GM19025 (cell line): ENCODE measurements around the gene CDC45.

ENCODE experiments used
- ATAC-seq: cut with Tn5 transposase; IDR thresholded peaks from one replicate; pipeline ENCODE4 v1.9.1; 2021; ENCODE audit warnings: mild to moderate bottlenecking, low read depth, moderate library complexity; ENCODE audit not compliant: unreplicated experiment

Gene CDC45

GRCh38 chr22:19549428-19549827 lies 69.7 kb downstream of the CDC45 start:
- no peak for ATAC-seq

GRCh38 chr22:19550382-19550781 lies 70.7 kb downstream of the CDC45 start:
- ATAC-seq = no peak

- no peak for ATAC-seq
These were observed 73.5 kb downstream of the CDC45 start for GRCh38 chr22:19553201-19553600.

- ATAC-seq = no peak
These were observed 75.2 kb downstream of the CDC45 start for GRCh38 chr22:19554834-19555404.

GRCh38 chr22:19555651-19556050 lies 75.9 kb downstream of the CDC45 start:
- no peak for ATAC-seq

DNA sequence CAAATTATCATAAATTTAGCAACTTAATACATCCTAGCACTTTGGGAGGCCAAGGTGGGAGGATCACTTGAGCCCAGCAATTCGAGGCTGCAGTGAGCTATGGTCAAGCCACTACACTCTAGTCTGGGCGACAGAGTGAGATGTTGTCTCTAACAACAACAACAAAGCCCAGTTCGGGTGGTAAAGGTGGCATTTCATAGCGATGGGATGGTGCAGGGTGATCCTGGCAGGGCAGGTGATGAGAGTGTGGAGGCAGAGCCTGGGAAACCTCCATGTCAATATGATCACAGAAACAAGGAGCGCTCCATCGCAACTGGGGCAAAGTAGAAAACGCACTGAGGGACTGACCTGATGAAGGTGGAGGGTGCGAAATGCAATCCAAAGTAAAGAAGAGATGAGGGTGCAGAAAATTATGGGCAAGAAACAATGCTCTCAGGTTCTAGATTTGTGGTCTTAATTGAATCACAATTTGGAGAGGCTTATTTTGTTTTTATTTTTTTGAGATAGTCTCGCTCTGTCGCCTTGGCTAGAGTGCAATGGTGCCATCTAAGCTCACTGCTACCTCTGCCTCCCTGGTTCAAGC lies 77.3 kb downstream of the CDC45 start:
- no peak for ATAC-seq

GRCh38 chr22:19559324-19559811 lies 79.6 kb downstream of the CDC45 start:
- no peak for ATAC-seq

DNA sequence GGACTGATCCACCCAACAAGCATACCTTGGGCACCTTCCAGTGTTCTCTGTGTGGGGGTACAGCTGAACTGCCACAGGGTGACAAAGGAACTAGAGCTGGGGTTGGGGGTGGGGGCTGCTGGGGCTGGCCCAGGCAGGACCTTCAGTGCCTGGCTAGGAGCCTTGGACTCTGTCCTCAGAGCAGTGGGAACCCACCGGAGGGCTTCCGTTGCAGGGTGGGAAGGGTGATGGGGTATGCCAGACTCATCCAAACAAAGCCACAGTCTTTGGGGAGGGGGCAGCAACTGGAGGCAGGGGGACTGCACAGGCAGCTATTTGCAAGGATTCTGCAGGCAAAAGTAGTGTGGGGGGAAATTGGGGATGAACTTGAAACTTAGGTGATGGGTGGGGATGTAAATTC lies 80.2 kb downstream of the CDC45 start:
- no peak for ATAC-seq

GRCh38 chr22:19565382-19566278 lies 85.9 kb downstream of the CDC45 start:
- ATAC-seq = no peak

DNA sequence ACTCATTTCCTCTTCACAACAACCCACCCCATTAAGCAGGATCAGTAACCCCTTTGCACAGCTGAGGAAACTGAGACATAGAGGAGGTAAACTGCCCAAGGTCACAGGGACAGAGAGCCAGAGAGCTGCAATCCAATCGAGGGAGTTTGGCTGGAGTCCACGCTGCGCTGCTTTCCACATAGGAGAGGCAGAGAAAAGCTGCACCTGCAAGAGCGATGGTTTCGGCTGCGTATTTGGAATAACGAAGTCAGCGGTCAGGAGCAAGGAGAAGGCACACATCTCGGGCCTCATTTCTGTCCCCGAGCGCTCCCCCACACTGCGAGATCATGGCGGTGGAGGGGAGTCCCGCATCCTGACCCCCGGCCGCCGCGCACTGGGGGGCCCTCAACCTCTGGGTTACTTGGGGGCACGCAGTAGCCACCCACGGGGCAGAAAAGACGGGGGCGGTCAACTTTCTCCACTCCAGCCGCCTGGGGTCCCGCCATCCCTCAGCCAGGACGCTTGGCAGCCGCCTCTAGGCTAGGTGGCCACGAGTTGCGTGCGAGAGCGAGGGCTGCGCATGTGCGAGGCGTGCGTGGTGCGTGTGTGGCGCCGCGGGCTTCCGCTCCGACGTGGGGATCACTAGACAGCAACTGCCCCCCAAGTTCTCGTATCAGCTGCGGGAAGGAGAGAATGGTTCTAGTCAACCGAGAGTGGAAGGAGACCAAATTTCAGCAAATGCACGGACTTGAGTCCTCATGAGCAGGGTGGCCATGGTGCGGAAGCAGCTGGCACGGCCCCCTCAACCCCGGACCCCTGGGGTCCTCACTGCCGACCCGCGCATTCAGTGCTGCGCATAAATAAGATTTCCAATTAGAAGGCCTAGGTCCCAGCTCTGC lies 86.8 kb downstream of the CDC45 start:
- ATAC-seq = no peak

DNA sequence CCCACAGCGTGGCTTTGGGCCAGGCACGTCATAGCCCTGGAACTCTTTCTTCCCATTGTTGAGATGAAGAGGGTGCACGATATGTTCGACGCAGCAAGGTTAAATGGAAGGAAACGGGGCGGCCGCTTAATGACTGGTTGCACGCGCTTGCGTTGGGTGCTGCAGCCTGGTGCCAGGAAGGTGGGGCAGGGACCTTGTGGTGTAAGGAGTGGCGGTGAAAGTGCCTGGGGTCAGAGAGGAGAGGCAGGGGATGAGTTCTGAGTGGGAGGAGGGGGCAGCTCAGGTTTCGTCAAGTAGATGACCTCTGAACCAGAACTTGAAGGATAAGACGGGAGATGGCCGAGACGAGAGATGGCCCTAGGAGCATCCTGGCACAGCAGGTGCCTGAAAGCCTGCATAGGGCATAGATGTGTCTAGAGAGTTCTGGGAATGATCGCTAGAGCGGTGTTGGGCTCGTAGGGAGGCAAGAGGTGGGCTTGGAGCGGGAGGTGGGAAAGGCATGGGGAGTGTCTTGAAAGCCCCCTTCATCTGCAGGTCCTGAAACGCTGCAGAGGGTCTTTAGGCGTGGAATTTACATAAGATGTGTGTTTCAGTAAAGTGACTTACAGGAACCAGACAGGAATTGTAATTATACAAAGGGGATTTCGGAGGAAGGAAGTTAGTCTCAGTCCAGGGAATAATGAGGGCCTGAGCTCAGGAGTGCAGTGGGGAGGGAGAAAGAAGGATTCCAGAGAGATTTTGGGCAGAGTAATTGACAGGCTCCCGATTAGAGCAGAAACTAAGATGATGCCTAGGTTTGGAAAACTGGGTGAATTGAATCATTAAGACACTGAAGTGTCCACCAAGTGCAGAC lies 87.7 kb downstream of the CDC45 start:
- no peak for ATAC-seq

DNA sequence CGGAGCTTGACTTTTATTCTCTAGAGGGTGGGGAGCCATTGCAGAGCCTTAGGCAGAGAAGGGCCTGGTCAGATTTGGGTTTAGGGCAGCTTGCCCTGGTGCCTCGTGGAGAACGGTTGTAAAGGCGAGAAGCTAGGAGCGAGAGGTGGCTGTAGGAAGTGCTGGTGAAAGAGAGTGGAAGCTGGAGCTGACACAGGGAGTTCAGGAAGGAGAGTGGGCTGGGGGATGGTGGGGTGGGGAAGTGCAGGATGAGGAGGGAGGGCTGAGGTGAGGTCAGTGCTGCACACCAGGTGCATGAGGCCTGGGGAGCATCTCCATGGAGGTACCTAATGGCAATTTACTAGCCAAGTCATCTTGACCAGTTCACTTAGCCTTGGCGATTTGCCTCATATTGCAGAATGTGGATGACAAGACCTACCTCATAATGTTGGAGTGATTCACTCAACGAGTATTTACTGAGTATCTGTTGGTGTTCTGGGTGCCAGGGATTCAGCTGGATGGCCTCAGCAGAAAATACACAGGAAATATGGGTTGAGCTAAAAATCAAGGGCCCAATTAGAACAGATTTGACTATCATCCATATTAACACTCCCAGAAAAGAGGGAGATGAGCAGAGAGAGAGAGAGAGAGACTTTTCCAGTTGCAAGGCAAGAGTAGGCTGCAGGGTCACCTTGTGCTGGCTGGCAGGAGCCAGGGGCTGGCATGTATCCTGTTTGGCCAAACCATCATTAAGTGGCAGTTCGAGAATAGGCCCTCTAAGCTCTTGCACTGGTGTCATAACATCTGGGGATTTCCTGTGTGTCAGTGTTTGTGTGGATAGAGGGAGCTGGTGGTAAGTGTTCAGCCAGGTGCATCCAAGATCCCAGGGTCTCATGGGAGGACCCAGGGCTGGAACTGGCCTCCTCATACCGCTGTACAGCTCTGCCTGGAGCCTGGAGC lies 88.9 kb downstream of the CDC45 start:
- no peak for ATAC-seq

- ATAC-seq = no peak
These were observed 89.5 kb downstream of the CDC45 start for GRCh38 chr22:19569276-19569640.

GRCh38 chr22:19569976-19570375 lies 90.3 kb downstream of the CDC45 start:
- no peak for ATAC-seq
